ENCODE measurements around the gene LTN1. TPM values are rescaled to one million over a fixed set of nuclear protein-coding genes. Genes with fewer than 3 reads are reported as not detected.
"Not testable (repeated sequence)": the region's sequence is repeated elsewhere in the genome, so short reads cannot be mapped to it uniquely, and the experiment has no call there.

LTN1 gene
- total RNA-seq, 1 donor from 2014 or later = 21.1 TPM

GRCh38 chr21:29025328-29025713 is 32.6 kb upstream of the LTN1 start:
- TF ChIP-seq CTCF (IDR thresholded peaks at IDR 0.05; ENCODE audit: insufficient read depth, low read length, poor library complexity, severe bottlenecking) = no peak
- H3K36me3 ChIP-seq (ENCODE audit: control insufficient read depth, insufficient read depth, low read length) = no peaks in the 10 kb centered on the region
- H3K27me3 ChIP-seq (ENCODE audit: control insufficient read depth, insufficient read depth, low read length) = no peaks in the 10 kb centered on the region
- no peak for DNase-seq (ENCODE audit: low read depth)
- H3K4me3 ChIP-seq (ENCODE audit: low read depth, low read length) = peak overlapping the region; percentile 84

GRCh38 chr21:29024474-29025327 is 32.0 kb upstream of the LTN1 start, which contains the start of gene USP16:
Gene USP16, plus strand, starts transcription at chr21:29024668. Its CDS starts 3,246 bp downstream, at chr21:29027914.
- DNase-seq (ENCODE audit: low read depth) = peak; percentile 92
- Histone ChIP-seq H3K4me3 (ENCODE audit: low read depth, low read length) (peak within 1 kb of the TSS; percentile 84), H3K27me3 (ENCODE audit: control insufficient read depth, insufficient read depth, low read length) (no peaks in the 10 kb centered on the region), H3K36me3 (ENCODE audit: control insufficient read depth, insufficient read depth, low read length) (no peaks in the 10 kb centered on the region)
- no peak for TF ChIP-seq CTCF (IDR thresholded peaks at IDR 0.05; ENCODE audit: insufficient read depth, low read length, poor library complexity, severe bottlenecking)

- no peaks in the 10 kb centered on the region for H3K36me3 ChIP-seq (ENCODE audit: control insufficient read depth, insufficient read depth, low read length)
- no peak for DNase-seq (ENCODE audit: low read depth)
- H3K4me3 ChIP-seq (ENCODE audit: low read depth, low read length) = no peak overlapping the region
- no peak for TF ChIP-seq CTCF (IDR thresholded peaks at IDR 0.05; ENCODE audit: insufficient read depth, low read length, poor library complexity, severe bottlenecking)
- no peaks in the 10 kb centered on the region for H3K27me3 ChIP-seq (ENCODE audit: control insufficient read depth, insufficient read depth, low read length)
Measured at GRCh38 chr21:29022166-29022565, 29.5 kb upstream of the LTN1 start.

GRCh38 chr21:29018540-29018939 is 25.9 kb upstream of the LTN1 start:
- Histone ChIP-seq H3K36me3 (ENCODE audit: control insufficient read depth, insufficient read depth, low read length) (no peaks in the 10 kb centered on the region), H3K4me3 (ENCODE audit: low read depth, low read length) (peak overlapping the region; percentile 98), H3K27me3 (ENCODE audit: control insufficient read depth, insufficient read depth, low read length) (no peaks in the 10 kb centered on the region)
- TF ChIP-seq CTCF (IDR thresholded peaks at IDR 0.05; ENCODE audit: insufficient read depth, low read length, poor library complexity, severe bottlenecking) = no peak
- no peak for DNase-seq (ENCODE audit: low read depth)

GRCh38 chr21:29017639-29018237 is 25.1 kb upstream of the LTN1 start:
- no peak for TF ChIP-seq CTCF (IDR thresholded peaks at IDR 0.05; ENCODE audit: insufficient read depth, low read length, poor library complexity, severe bottlenecking)
- no peak for DNase-seq (ENCODE audit: low read depth)
- Histone ChIP-seq H3K27me3 (ENCODE audit: control insufficient read depth, insufficient read depth, low read length) (no peaks in the 10 kb centered on the region), H3K36me3 (ENCODE audit: control insufficient read depth, insufficient read depth, low read length) (no peaks in the 10 kb centered on the region), H3K4me3 (ENCODE audit: low read depth, low read length) (peak overlapping the region; percentile 98)

- H3K4me3 ChIP-seq (ENCODE audit: low read depth, low read length); H3K36me3 ChIP-seq (ENCODE audit: control insufficient read depth, insufficient read depth, low read length); H3K27me3 ChIP-seq (ENCODE audit: control insufficient read depth, insufficient read depth, low read length); DNase-seq (ENCODE audit: low read depth): not testable (repeated sequence)
Measured at GRCh38 chr21:29011236-29011635, 18.6 kb upstream of the LTN1 start.

Measured in kidney epithelial cell (primary cell).